Uterus (tissue), 2 donors: ENCODE data around the gene RNF217.

Experiments used
- POLR2A ChIP-seq, 2 donors: fragments of 450-650 bp; IDR thresholded peaks; one replicate each; pipeline ENCODE4 v1.6.1; 2016; ENCODE audit warnings: antibody characterized with exemption in 2 of 2, mild to moderate bottlenecking in 1 of 2, moderate library complexity in 1 of 2
- TF ChIP-seq, protein P1 (sequence below), 4 experiments: fragments of 200-600 bp in 2 of 4; fragments of 450-650 bp in 2 of 4; sonication (generic) in 2 of 4; IDR thresholded peaks; one replicate each; pipeline ENCODE4 v1.5.1; 2016 to 2019; ENCODE audit warnings: antibody characterized with exemption in 4 of 4, mild to moderate bottlenecking in 2 of 4, moderate library complexity in 1 of 4

- TF ChIP-seq POLR2A (IDR thresholded peaks at IDR 0.05), result no peak
- TF ChIP-seq, protein P1, sequence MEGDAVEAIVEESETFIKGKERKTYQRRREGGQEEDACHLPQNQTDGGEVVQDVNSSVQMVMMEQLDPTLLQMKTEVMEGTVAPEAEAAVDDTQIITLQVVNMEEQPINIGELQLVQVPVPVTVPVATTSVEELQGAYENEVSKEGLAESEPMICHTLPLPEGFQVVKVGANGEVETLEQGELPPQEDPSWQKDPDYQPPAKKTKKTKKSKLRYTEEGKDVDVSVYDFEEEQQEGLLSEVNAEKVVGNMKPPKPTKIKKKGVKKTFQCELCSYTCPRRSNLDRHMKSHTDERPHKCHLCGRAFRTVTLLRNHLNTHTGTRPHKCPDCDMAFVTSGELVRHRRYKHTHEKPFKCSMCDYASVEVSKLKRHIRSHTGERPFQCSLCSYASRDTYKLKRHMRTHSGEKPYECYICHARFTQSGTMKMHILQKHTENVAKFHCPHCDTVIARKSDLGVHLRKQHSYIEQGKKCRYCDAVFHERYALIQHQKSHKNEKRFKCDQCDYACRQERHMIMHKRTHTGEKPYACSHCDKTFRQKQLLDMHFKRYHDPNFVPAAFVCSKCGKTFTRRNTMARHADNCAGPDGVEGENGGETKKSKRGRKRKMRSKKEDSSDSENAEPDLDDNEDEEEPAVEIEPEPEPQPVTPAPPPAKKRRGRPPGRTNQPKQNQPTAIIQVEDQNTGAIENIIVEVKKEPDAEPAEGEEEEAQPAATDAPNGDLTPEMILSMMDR (IDR thresholded peaks at IDR 0.05), result no peak
Measured at GRCh38 chr6:124984668-124985338, 22.6 kb downstream of the RNF217 start.
